ENCODE results near the gene FIG4.

Gene FIG4

GRCh38 chr6:109874621-109875020, 183.5 kb downstream of the FIG4 start:
- DNase-seq (ENCODE audit: extremely low read depth, low read depth): no peak
- TF ChIP-seq, protein P1, sequence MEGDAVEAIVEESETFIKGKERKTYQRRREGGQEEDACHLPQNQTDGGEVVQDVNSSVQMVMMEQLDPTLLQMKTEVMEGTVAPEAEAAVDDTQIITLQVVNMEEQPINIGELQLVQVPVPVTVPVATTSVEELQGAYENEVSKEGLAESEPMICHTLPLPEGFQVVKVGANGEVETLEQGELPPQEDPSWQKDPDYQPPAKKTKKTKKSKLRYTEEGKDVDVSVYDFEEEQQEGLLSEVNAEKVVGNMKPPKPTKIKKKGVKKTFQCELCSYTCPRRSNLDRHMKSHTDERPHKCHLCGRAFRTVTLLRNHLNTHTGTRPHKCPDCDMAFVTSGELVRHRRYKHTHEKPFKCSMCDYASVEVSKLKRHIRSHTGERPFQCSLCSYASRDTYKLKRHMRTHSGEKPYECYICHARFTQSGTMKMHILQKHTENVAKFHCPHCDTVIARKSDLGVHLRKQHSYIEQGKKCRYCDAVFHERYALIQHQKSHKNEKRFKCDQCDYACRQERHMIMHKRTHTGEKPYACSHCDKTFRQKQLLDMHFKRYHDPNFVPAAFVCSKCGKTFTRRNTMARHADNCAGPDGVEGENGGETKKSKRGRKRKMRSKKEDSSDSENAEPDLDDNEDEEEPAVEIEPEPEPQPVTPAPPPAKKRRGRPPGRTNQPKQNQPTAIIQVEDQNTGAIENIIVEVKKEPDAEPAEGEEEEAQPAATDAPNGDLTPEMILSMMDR (IDR thresholded peaks at IDR 0.05; ENCODE audit: low read depth, low read length): no peak
